Measurements from ENCODE around the gene MGAT5B.

GRCh38 chr17:76922084-76922483, 53.9 kb downstream of the MGAT5B start:
- no peak for TF ChIP-seq CTCF (IDR thresholded peaks at IDR 0.05)
- TF ChIP-seq EP300 (IDR thresholded peaks at IDR 0.05): no peak
- no peak for TF ChIP-seq POLR2A (IDR thresholded peaks at IDR 0.05)
- no peak for TF ChIP-seq POLR2AphosphoS5 (IDR thresholded peaks at IDR 0.05)

Measured in sigmoid colon (tissue), 4 donors.